K562 (cell line): Measurements from ENCODE around the gene ATXN7L1. TPM values are rescaled to one million over a fixed set of nuclear protein-coding genes. Genes with fewer than 3 reads are reported as not detected.

Source experiments
- polyA plus RNA-seq, 8 experiments: library from polyadenylated mRNA; depleted of rRNA in 4 of 8; stranded (reverse) in 5 of 8; unstranded in 3 of 8; fragments of >200 nt; fragmentation: Nextera tagmentation in 2 of 8; fragmentation: Illumina TruSeq in 1 of 8; extraction: Ambion mirVana in 2 of 8; extraction: Trizol in 1 of 8; gene quantifications; 2 replicates each; pipeline versions ENCODE4 v1.2.1 to v1.2.3, GENCODE V29; 2011 to 2014; ENCODE audit warnings: inconsistent platforms in 1 of 8, missing spikeins in 1 of 8
- total RNA-seq, 7 experiments: library from RNA; depleted of rRNA in 6 of 7; stranded (reverse); fragments of >200 nt in 6 of 7; fragmentation: Illumina TruSeq in 2 of 7; extraction: Trizol in 2 of 7; gene quantifications; 2 replicates each; pipeline versions ENCODE4 v1.2.1 to v1.2.3, GENCODE V29; 2011 to 2021; ENCODE audit warnings: low replicate concordance in 1 of 7

ATXN7L1 gene
- total and polyA plus RNA-seq, 9 of the 15 experiments (the other 6 are each of a cell fraction or from before 2014, with no cell fraction given): 6.6 to 13.7 (median 10.7) TPM

Other genes starting within 250 kb of the ATXN7L1 start
- 0.09 and 0.37 TPM in 2 replicates for gene CDHR3, start 86.7 kb upstream of the ATXN7L1 start, total RNA-seq (2014; rRNA removed)
- 0.26 and 0.36 TPM in 2 replicates for gene CDHR3, start 86.7 kb upstream of the ATXN7L1 start, total RNA-seq (2014; rRNA removed; fragmentation: Illumina TruSeq; extraction: Trizol)
- 0.11 TPM in 1 of 2 replicates, not detected in the other for gene CDHR3, start 86.7 kb upstream of the ATXN7L1 start, total RNA-seq (2015; rRNA removed; fragmentation: Illumina TruSeq; extraction: Trizol)
- 0.34 and 0.66 TPM in 2 replicates for gene CDHR3, start 86.7 kb upstream of the ATXN7L1 start, total RNA-seq (2021)
- 0.15 and 0.33 TPM in 2 replicates for gene CDHR3, start 86.7 kb upstream of the ATXN7L1 start, polyA plus RNA-seq (2011; rRNA removed)
- 0.10 and 0.18 TPM in 2 replicates for gene CDHR3, start 86.7 kb upstream of the ATXN7L1 start, polyA plus RNA-seq (2014; fragmentation: Illumina TruSeq; extraction: Trizol)
- gene CDHR3, start 86.7 kb upstream of the ATXN7L1 start, polyA plus RNA-seq (2014; fragmentation: Nextera tagmentation; extraction: Ambion mirVana): under 1 TPM in 1 of 2 experiments, not detected in 1; 0.03 TPM
- gene CDHR3, start 86.7 kb upstream of the ATXN7L1 start, polyA plus RNA-seq (2014; rRNA removed): 0.19 and 0.30 TPM in 2 replicates
- 23.8 and 25.5 TPM in 2 replicates for gene SYPL1, start 235.7 kb upstream of the ATXN7L1 start, total RNA-seq (2014; rRNA removed)
- gene SYPL1, start 235.7 kb upstream of the ATXN7L1 start, total RNA-seq (2014; rRNA removed; fragmentation: Illumina TruSeq; extraction: Trizol): 51.3 and 58.3 TPM in 2 replicates
- 45.0 and 47.8 TPM in 2 replicates for gene SYPL1, start 235.7 kb upstream of the ATXN7L1 start, total RNA-seq (2015; rRNA removed; fragmentation: Illumina TruSeq; extraction: Trizol)
- gene SYPL1, start 235.7 kb upstream of the ATXN7L1 start, total RNA-seq (2021): 70.2 and 73.4 TPM in 2 replicates
- gene SYPL1, start 235.7 kb upstream of the ATXN7L1 start, polyA plus RNA-seq (2011; rRNA removed): 71.7 and 100 TPM in 2 replicates
- gene SYPL1, start 235.7 kb upstream of the ATXN7L1 start, polyA plus RNA-seq (2014; fragmentation: Illumina TruSeq; extraction: Trizol): 71.9 and 81.5 TPM in 2 replicates
- gene SYPL1, start 235.7 kb upstream of the ATXN7L1 start, polyA plus RNA-seq (2014; fragmentation: Nextera tagmentation; extraction: Ambion mirVana): 100 to 1,000 TPM; 171 to 214 TPM
- gene SYPL1, start 235.7 kb upstream of the ATXN7L1 start, polyA plus RNA-seq (2014; rRNA removed): 53.5 and 54.1 TPM in 2 replicates